Effector CD4-positive, alpha-beta T cell (primary cell): Measurements from ENCODE around the gene PKDCC.

ENCODE experiments used
- DNase-seq: peaks from one replicate; pipeline ENCODE4 v3.0.0-alpha.2; 2020

PKDCC gene

DNA sequence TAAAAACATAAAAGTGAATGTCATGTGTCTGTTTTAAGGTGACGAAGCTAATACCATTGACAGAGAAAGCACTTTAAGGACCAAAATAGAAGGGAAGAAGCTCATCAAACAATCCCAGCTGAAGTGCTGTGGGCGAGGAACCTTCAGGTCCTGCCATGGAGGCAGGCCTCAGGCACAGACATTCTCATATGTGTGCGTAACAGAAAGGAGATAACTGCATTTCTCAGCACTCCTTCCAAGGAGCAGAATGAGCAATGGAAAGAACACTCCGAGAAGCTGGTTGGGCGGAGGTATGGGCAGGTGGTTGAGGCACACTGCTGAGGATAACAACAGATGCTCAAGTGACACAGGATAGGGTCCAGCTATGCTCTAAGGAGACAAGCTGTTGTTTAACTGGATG is 42.4 kb downstream of the PKDCC start:
- no peak for DNase-seq

DNA sequence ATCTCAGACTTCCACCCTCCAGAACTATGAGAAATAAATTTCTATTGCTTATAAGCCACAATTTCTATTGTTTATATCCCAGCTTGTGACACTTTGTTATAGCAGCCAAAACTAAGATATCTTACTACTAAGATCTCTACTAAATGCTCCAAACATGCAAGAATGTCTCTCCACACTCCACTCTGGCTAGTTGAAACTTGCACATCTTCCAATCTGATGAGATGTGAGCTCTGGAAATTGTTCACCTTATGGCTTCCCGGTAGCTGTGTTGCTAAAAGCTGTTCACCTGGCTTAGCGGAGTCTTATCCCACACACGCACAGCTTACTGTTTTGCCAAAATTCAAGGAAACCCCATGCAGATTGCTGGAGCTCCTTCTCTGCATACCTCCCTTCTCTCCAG is 43.9 kb downstream of the PKDCC start:
- DNase-seq = no peak

DNA sequence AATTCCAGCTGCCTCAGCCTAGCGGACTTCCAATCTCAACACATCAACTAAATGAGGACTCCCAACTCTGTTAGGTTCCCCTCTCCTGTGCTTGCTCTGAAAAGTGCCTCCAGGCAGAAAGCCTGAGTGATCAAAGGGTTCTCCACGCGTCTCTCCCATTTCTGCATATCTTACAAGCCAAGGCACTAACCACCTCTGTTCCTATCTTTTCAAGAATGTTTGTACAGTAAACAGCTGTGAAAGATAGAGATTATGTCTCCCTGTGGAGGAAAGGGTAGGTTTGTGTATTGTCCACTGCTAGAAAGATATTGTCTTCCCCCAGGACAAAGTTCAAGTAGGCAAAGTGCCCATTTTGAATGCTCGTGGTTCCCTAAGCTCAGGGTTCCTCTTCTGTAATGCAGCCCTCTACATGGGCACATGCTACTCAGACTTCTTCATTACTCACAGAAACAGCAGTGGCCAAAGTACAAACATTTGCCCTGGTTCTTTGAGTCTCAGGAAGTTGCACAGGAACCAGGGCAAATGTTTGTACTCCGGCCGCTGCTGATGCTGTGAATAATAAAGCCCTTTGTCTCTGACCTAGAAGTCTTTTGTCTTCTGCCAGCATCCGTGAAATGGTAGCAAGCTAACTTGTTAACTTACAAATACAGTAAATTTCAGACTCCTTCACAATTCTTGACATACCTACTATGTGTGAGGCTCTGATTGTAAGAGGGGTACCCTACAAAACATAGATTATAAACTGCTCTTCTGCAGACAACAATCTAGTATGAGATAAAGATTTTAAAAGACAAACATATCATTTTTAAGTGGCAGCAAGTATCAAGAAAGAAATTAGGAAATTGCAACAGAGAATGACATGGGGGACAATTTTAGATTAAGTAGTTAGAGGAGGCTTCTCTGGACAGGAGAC is 44.5 kb downstream of the PKDCC start:
- DNase-seq = no peak

DNA sequence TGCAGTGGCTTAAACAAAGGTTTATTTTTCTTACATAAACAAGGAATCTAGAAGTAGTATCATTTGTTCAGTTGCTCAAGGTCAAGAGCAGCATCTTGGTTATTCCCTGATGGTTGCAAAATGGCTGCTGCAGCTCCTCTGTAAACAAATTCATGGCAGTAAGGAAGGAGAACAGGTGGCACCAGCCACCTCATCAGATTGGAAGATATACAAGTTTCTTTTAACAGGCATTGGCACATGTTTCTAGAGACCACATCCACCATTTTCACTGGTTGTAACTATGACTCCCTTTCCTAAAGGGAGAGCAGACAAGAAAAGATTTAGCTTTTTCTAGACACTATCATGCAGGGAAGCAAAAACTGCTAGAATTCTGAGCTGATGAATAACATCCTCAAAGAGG is 46.3 kb downstream of the PKDCC start:
- DNase-seq = no peak

DNA sequence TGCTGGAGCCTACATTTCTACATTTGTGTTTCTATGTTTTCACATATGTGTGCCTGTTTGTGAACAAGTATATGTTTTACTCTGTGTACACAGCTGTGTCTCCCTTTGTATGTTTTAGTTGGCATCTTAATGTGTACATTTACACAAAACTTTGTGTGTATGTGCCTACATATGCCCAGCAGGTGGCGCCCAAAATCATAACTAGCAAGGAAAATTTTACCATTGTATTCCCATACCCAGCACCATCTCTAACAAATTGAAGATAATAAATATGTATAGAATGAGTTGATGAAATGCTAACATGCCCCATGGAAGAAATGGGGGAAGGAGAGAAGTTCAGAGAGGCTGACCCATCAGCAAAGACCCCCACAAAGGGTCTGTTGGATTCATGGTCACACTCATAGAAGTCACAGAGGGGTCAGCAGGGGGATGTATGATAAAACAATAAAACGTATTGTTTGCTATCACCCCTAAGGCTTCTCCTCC is 48.1 kb downstream of the PKDCC start:
- DNase-seq = peak; percentile 71

DNA sequence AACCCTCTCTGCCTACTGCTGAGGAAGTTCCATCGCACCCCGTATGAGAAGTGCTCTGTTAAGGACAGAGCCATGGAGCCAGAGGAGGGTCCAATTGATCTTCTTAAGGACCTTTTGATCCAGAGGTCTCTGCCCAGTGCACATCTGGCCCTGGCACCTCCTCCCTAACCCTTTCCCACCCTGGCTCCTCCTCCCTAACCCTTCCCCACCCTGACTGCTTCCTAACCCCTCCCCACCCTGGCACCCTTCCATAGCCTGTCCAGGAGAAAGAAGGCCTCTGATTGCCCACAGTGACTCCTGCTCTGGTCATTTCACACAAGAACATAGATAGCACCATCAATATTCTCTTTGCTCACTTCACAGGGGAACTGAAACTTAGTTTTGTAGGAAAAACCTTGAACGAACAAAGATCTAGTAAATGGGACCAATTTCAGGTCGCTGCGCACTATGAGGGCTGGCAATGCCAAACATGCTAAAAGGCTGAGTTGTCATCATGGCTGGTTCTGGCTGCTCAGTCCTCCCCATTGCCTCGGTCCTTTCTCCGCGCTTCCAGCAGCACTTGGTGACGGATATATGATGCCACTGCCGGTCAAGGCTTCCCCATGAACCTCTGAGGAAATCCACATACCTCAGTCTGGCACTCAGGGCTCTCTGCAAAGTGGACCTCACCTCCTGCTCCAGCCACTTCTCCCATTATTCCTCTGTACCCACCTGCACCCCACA is 49.2 kb downstream of the PKDCC start:
- DNase-seq = no peak

DNA sequence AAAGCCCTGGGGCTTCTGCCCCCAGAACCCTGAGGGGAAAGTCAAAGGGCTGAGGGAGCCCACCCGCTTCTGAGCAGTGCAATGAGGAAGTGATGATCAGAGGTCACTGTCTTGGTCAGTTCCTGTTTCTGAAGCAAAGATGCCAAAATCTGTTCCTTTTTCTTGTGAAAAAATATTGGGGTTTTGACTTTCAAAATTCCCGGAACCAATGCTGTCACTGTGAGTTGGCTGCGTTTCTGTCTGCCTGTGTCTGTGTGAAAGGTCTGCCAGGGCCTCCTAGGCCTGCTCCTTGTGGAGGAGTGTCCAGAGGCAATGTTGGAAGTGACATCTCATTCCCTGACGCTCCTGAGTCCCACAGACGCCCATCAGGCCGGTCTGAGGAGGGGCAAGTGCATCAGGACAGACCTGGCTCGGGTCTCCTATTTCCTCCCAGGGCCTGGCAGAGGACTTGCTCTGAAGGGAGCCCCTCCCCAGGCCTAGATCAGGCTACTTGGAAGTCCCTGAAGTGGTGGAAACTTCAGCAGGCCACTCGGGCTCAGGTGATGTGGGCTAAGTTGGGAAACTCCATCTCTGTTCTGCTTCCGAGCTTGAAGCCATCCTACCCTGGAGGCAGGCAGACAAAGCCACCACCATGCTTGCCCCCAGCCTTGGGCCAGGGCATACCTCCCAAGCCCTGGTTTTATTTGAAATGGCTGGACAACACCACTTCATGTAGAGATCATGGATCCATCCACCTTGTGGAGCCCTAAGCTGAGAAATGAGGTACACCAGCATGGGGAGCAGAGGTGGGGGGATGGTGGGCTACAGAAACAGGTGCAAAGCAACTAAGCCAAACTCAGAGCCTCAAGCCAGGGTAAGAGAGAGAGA is 51.0 kb downstream of the PKDCC start:
- DNase-seq = no peak

DNA sequence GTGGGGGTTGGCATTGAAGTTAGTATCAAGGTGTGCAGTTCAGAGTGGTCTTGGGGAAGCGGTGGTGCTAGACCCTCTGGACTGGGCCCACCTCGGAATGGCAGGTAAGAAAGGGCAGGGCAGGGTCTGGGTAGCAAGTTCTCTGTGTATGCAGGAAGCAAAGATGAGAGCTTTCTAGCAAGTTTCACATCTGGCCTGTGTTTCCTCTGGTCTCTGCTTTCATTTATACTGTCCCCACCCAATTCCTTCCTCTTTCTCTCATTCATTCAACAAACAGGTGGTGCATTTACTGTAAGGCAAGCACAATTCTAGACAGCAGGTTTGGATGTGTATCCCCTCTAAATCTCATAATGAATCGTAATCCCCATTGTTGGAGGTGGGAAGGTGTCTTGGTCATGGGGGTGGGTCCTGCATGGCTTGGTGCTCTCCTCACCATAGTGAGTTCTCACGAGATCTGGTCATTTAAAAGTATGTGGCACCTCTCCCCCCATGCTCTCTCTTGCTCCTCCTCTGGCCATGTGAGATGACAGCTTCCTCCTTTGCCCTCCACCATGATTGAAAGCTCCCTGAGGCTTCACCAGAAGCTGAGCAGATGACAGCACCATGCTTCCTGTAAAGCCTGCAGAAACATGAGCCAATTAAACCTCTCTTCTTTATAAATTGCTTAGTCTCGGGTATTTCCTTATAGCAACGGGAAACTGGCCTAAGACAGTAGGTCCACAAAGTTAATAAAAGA is 51.8 kb downstream of the PKDCC start:
- DNase-seq = no peak

DNA sequence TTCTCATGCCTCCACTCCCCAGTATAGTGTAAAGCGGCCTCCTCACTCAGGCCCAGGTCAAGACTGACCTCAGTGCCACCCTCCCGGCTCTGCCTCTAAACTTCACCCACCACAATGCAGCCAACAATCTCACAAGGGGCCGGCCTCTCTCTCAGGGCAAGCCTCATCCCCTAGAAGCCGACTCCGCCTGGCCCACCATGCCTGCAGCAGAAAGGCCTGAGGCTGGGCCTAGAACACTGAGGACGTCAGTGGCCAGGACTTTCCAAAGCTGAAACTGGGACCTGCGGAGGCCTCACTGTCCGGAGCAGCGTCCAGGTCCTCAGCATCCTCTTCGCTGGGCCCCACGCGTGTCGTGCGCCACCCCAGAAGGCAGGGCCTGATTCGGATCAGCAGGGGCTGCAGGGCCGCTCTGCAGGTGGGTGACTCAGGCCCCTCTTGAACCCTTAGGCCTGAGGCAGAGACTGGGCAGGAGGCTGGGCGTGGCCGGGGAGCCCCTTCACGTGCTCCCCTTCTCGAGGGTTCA is 52.9 kb downstream of the PKDCC start:
- no peak for DNase-seq

DNA sequence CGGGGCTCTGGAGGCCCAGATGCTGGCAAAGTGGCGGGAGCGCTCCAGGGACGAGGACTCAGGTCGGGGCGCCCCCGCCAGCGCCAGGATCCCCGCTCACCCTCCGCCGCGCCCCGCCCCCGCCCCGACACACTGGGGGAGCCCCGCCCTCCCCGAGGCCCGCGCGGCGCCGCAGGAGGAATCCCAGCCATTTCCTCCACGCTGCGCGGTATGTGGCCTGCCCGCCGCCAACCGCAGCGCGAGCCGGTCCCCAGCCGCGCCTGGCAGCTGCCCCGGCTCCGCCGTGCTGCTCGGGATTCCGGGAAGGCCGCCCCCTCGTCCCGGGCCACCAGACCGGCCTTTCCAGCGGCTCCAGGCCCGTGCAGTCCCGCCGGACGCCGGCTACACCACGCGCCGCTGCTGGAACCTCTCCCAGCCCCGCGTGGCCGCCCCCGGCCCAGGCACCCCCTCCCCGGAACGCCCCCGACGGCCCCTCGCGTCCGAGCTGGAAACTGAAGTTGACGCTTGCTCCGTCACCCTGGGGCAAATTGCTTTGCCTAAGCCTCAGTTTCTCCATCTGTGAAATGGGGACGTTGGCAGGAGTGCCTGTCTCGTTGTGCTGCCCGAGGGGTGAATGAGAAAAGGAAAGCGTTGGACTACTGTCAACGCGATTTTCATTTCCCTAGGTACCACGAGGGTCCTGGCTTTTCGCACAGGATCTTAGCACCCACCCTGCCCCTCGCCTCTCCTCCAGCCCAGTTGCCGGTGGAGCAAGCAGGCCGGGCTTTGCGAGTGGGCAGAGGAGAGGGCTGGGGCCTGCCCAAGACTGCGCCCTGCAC is 53.6 kb downstream of the PKDCC start:
- DNase-seq = peak; percentile 53

DNA sequence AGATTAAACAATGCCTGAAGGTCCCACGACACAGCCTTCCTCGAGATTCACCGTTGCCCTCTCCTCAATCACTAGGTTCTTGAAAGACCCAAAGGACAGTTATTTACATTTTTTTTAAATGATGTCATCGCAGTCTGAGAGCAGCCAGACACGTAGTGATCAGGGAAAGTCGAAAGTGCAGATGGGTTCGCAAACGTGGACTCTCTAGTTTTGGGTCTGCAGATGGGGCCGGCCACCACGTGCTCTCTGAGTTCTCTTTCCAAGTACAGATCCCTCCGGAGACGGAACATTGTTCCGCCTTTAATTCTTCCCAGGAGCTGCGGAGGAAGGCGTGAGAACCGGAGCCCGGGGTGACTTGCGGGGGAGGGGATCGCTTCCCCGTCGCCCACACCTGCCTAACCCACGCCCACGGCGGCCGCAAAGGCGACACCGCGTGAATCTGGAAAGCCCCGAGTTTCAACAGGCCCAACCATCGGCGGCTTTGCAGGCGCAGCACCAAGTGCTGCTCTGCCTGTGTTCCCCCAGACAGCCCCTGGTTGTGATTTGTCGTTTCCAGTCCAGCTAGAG is 54.3 kb downstream of the PKDCC start:
- DNase-seq = peak; percentile 95

DNA sequence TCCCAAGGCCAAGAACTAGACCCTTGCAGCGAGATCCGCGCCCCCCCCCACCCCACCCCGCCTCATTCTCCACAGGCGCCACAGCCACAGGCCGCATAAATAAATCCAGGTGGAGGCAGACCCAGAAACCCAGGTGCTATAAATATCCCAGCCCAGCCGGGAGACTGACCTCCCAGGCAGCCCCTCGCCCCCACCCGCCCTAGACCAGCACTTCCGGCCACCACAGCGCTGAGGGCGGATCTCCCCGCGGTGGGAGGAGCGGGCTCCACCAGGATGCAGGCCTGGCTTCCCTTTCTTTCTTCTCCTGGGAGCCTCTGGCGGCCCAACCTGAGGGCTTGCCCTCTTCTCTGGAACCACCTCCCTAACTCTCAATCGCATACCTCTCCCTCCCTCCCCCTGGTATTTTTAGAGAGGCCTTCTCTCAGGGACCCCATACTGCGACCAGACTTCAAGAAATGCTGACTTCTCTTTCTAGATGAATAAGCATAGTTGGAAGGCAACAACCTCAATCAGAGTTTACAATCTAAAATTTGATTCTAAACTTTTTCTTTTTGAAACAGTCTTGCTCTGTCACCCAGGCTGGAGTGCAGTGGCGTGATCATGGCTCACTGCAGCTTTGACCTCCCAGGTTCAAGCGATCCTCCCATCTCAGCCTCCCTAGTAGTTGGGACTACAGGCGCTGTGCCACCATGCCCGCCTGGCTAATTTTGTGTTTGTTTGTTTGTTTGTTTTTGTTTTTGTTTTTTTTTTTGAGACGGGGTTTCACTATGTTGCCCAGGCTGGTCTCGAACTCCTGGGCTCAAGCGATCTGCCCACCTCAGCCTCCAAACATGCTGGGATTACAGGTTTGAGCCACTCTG is 55.0 kb downstream of the PKDCC start:
- peak; percentile 32 for DNase-seq

DNA sequence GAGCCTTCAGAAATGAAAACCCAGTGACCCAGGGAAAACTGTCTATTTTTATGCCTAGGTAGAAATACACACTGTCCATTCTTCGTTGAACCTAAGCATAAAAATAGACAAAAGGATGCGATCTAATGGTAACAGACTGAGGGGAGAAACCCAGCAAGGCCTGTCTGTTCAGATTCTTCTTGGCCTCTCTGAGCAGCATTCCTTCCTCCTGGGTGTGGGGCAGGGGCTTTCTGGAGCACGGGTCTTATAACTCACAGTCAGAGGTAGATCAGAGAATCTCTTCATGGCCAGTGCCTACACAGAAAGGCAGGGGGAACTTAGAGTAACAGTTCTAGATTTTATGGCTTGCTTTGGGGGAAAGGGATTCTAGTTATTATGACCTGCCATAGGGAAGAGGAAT is 56.0 kb downstream of the PKDCC start:
- no peak for DNase-seq

DNA sequence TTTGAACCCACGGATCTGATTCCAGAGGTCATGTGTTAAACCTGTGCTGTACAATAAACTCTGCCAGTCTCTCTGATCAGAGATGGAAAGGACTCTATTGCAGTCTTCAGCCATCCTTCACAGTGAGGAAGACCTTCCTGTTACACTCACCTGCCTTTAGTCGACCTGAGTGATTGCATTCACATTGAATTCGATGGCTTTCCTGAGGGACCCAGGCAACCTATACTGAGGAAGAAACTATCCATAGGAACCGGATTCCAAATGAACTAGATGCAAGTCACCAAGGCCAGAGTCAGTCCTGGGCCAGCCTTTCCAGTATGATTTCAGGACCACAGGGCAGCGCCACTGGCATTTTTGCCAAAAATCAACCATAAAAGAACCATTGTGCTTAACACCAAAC is 56.8 kb downstream of the PKDCC start:
- no peak for DNase-seq

DNA sequence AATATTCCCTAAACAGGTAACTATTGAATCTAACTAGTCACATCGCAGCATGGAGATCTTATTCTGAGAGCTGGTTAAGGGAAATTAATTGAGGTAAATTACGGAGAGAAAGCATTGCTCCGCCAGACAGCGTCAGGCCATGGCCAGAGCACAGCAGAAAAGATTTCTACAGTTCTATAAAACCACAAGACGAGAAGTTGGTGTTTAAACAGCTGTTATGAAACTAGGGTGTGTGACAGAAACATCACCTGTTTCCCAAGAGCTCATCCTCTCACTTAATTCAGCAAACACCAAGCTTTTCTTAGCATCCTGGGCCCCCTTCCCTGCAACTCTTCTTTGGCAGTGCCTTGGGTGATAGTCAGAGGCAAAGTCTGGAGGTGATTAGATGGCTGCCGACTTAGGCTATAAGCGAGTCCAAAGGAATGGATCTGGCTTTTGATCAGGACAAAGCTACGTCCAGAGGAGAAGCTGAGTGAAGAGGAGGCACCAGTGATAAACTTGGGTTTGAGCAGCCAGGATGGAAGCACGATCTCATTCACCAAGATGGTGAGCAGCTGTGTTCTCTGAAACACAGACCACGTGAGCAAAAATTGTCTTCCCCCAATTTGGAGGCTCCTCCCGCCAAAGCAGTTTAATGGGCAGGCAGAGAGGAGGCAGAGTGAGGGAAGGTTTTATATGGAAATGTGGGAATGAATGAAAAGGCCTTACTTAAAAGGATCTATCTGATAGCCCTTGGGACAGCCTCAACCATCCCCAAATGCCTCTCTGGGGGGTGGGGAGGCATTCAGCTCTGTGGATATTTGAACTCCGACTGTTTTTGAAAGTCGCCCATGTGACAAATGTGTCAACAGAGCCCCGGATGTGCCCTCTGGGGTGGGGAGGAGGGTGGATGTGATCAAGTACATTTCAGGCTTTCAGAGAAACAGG is 57.8 kb downstream of the PKDCC start:
- peak; percentile 78 for DNase-seq

DNA sequence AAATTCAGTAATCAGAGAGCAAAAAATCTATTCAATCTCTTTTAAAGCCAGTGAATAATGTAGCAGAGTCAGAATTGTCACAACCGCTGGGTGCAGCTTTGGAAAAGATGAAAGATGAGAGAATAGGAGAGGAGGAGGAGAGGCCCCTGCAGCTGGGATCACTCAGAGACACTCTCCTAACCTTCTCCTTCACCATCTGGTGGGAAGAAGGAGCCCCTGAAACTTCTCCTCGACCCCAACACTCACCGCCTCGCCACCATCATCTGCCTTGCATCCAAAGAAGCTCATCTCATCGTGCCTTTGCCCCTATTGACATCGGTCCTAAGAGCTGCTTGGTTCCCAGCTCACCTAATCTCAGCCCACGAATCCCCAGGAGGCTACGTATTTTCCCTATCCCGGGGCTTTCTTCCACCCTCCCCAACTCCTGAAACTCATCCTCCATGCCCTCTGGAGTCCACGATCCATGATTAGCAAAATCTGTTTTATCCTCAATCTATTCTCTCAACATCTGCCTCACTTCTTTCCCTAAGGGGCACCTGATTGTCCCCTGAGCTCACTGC is 58.5 kb downstream of the PKDCC start:
- no peak for DNase-seq

DNA sequence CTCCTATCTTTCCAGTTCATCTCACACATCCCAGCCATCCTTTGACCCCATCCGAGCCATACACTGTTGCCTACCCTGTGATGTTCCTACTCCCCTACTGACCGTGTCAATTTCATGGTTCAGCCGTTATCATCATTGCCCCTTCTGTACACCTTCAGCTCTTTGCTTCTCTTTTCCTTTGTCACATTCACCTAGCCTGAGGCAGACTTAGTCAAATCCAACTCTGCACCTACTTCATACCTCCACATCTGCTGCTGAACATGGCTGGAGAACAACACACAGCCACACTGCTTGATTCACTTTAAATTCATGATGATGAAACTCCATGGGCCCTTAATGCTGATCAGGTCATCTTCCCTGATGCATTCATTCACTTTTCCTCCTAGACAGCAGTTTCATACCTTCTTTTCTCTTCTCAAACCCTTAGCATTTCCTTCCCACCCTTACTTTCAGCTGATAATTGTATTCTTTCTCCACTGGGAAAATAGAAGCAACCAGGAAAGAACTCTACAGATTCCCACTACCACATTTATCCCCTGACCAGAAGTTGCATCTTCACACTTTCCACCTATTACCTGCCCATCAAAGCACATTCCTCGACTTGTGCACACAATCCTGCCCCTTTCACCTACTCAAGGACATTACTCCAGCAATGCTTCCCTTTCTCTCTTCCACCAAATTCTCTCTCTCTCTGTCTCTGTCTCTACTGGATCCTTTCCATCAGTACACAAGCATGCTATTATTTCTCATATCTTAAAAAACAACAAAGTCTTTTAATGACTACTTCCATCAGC is 59.6 kb downstream of the PKDCC start:
- DNase-seq = no peak
